Activated CD8-positive, alpha-beta memory T cell treated with anti-CD3 and anti-CD28 coated beads for 36 hours (primary cell): ENCODE results near the gene MTAP. TPM values are rescaled to one million over a fixed set of nuclear protein-coding genes. Genes with fewer than 3 reads are reported as not detected.

ENCODE experiments used
- CTCF ChIA-PET: fragments of 350-600 bp; sonication (Branson Sonifier 250); formaldehyde crosslinking; loops from one replicate; lab custom pipeline; 2021; ENCODE audit warnings: antibody characterized with exemption; lab: Charles Lee
- POLR2A ChIA-PET: fragments of 350-600 bp; sonication (Branson Sonifier 250); formaldehyde crosslinking; loops from one replicate; lab custom pipeline; 2021; ENCODE audit warnings: antibody characterized with exemption; lab: Charles Lee
- total RNA-seq, 2 experiments: library from RNA; stranded (reverse); gene quantifications; one replicate each; pipeline ENCODE4 v1.2.3, GENCODE V29; 2021

MTAP gene
- 100 to 1,000 TPM in 1 of 2 experiments, 10 to 100 TPM in 1; 98.6 to 108 TPM for total RNA-seq

GRCh38 chr9:21802418-21803000, at the start of gene MTAP:
Gene MTAP, plus strand, starts transcription at chr9:21802636. Its CDS starts 113 bp downstream, at chr9:21802749.
- POLR2A ChIA-PET: interaction anchor here (0.6 to 1.3 kb wide), 3 partner anchors 89 to 303 kb away, joined by 4 to 6 read pairs (median 6); partner anchors contain the start of genes CDKN2A and CDKN2B-AS1
- CTCF ChIA-PET: interaction anchor here (0.7 to 1.1 kb wide), 3 partner anchors 41 to 206 kb away, joined by 4 read pairs; partner anchors contain the start of gene CDKN2B

GRCh38 chr9:21753523-21753922, 48.9 kb upstream of the MTAP start:
- POLR2A ChIA-PET: no interaction called here
- CTCF ChIA-PET: no interaction called here

DNA sequence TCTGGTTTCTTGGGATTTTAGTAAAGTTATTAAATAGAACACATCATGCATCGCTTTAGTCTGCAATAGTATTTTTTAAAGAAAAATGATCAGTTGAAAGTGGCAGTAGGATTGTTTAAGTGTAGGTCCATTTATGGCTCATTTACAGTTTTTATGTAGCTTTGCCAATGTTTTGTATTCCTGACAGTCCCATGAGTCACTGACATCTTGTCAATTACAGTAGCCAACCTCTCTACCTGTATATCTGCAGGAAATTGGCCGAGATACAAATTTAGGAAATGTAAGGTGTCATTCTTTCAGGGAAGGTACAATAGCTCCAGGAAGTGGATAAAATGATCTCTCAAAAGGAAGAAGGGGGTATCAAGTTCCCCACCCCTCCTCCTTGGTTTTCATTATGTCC, 47.7 kb upstream of the MTAP start:
- CTCF ChIA-PET: no interaction called here
- POLR2A ChIA-PET: no interaction called here

- CTCF ChIA-PET: no interaction called here
- POLR2A ChIA-PET: no interaction called here
Measured at GRCh38 chr9:21758540-21758939, 43.9 kb upstream of the MTAP start.

- POLR2A ChIA-PET: no interaction called here
Measured at GRCh38 chr9:21761309-21761901, 41.0 kb upstream of the MTAP start.

DNA sequence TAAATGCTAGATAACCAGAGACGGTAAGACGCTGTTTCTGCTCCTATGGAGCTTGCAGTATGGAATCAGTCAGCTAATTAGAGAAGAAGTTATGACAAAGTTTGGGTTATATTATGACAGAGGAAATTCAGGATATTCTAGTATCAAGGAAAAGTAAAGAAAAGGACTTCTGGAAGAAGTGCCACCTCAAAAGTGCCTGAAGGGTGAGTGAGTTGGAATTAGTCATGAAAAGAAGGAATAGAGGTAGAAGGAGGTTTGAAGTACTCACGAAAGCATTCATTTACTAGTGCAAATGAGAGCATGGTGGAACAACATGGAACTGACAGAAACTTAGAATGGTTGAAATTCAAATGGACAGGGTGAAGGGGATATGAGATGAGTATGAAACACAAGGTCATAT, 40.4 kb upstream of the MTAP start:
- ChIA-PET POLR2A (no interaction called here), CTCF (no interaction called here)

More at GRCh38 chr9:21761309-21761901, 41.0 kb upstream of the MTAP start:
- CTCF ChIA-PET: interaction anchor here (1.6 kb wide), 1 partner anchor 26 kb away, joined by 3 read pairs; no protein-coding TSS in a partner anchor

- ChIA-PET CTCF (no interaction called here), POLR2A (no interaction called here)
Measured at GRCh38 chr9:21764846-21765245, 37.6 kb upstream of the MTAP start.

DNA sequence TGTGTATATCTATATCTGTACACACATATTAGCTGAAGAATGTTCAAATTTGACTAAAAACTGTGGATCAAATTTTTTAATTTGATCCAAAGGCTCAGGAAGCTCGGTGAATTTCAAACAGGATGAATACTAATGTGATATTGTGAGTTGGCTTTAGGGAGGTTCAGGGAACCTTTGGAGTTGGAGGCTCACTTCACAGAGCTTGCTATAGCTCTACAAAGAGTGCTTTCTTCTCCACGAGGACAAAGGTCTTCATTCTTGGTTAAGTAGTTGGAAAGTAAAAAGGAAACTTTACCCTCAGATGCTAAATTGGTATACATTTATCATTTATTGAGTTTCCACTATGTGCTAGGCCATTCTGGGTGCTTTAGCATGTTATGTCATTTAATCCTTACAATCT, 36.3 kb upstream of the MTAP start:
- CTCF ChIA-PET: interaction anchor here (0.6 kb wide), 1 partner anchor 394 kb away, joined by 3 read pairs; no protein-coding TSS in a partner anchor
- POLR2A ChIA-PET: interaction anchor here (0.6 kb wide), 1 partner anchor 315 kb away, joined by 5 read pairs; no protein-coding TSS in a partner anchor

DNA sequence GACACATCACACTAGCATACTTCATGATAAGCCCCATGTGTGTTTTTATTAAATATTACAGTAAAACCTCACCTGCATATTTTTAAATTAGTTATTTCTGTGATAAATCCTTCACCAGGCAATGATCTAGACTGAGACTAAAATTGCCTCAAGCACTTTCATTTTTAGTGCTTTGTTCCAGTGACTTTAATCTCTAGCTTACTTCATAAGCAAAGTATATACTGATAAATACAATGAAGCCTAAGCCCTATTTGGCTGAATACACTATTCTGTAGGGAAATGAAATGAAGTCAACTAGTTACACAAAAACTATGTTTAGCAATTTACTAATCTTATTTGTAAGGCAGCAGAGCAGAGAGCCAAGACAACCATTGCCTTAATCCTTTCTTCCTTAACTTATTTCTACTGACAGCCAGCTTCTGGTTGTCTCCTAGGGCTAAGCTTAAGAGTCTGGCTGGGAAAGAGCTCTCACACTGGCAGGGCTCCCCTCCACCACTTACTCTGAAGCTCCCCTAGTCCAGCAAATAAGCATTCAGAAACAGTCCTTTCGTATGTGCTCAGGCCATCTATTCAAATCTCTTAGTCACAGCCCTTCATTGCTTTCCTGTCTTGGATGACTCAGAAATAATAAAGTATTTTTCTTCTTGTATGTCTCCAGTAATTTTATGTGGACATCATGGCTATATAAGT, 31.4 kb upstream of the MTAP start:
- CTCF ChIA-PET: interaction anchor here (1.4 kb wide), 1 partner anchor 22 kb away, joined by 3 read pairs; no protein-coding TSS in a partner anchor
- POLR2A ChIA-PET: no interaction called here

DNA sequence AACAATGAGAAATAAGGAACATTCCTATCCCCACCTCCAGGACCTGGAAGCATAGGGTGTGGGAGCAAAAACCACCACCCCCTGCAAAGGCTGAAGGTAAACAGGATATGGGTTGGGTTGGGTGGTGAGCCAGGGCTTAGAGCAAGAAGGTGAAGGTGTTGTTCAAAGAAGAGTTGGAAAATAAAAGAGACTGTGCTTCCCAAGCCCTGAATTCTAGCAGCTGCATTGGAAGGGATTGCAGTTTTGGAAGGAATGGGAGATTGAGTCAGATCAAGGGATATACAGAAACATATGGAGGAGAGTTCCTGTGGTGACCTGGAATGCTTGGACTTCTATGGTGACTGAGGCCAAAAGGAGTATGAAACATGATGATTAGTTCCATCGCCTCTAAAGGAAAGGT, 24.7 kb upstream of the MTAP start:
- CTCF ChIA-PET: no interaction called here
- POLR2A ChIA-PET: no interaction called here

GRCh38 chr9:21778304-21778703, 24.1 kb upstream of the MTAP start:
- POLR2A ChIA-PET: no interaction called here
- CTCF ChIA-PET: interaction anchor here (0.6 kb wide), 1 partner anchor 287 kb away, joined by 3 read pairs; no protein-coding TSS in a partner anchor

DNA sequence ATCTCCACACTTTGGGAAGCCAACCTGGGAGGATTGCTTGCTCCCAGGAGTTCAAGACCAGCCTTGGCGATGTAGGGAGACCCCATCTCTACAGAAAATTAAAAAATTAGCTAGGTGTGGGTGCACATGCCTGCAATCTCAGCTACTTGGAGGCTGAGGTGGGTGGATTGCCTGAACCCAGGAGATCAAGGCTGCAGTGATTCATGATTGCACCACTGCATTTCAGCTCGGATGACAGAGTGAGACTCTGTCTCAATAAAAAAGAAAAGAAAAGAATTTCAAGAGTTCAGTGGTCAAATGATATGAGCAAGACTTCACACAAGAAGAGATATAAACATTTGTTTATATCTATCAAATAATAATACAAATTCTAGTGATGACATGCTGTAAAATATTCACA, 23.0 kb upstream of the MTAP start:
- ChIA-PET POLR2A (no interaction called here), CTCF (no interaction called here)

GRCh38 chr9:21781656-21782055, 20.8 kb upstream of the MTAP start:
- ChIA-PET CTCF (no interaction called here), POLR2A (no interaction called here)

DNA sequence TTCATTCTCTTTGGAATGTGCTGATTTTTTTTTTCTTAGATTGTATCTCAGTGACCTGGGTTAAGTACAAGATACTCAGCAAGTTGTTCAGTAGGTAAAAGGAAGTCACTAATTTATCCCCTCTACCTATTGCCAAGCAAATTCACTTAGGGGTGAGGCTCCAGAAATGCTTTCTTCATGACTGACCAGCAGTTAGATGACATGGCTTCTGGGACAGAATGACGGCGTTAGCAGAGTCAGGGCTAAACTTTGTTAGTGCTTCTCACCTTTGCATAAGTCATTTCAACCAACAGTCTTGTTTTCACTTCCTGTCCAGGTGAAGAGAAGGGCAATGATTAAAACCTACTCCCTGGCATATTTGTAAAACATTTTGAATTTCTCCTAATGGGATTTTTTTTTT, 20.2 kb upstream of the MTAP start:
- POLR2A ChIA-PET: no interaction called here
- CTCF ChIA-PET: no interaction called here

DNA sequence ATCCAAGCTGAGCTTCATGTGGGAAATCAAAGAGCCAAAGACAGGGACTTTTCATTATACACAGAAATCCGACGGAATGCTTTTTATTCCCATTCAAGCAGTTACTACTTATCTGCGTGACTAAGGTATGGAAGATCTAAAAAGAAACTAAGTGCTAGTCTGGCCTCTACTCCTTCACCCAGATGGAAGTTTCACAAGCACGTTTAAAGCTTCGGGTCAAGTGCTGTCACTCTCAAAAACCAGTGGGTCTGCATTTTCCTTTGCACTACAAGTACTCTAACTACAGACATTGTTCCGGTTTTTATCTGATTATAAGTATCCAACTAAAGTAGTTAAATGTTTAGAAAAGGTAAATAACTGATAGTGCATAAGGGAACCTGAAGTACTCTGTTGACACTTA, 13.7 kb upstream of the MTAP start:
- ChIA-PET POLR2A (interaction anchor here (0.6 kb wide), 1 partner anchor 29 kb away, joined by 8 read pairs; no protein-coding TSS in a partner anchor), CTCF (interaction anchor here (0.6 to 2.0 kb wide), 5 partner anchors 81 to 609 kb away, joined by 3 to 8 read pairs (median 3); no protein-coding TSS in a partner anchor)

DNA sequence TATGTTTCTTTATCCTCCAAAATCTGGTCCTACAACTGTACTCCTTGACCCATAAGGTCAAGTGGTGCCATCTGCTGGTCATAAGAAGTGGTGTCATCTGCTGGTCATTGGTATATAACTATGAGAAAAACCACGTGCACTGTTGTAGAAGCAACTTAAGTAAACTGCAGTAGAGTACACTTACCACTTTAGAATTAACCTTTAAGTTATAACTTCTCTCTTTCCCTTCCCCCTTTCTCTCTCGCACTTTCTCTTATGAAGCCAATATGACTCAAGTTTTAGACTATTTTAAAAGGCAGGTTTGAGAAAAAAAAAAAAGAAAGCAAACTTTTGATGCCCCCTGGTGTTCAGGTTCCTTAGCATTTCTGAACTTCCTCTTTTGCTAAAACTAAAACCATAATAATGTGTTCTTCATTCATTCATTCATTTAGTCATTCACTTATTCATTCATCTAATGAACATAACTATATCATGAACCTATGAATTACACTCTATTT, 12.8 kb upstream of the MTAP start:
- ChIA-PET POLR2A (no interaction called here), CTCF (interaction anchor here (1.0 kb wide), 1 partner anchor 82 kb away, joined by 4 read pairs; no protein-coding TSS in a partner anchor)

DNA sequence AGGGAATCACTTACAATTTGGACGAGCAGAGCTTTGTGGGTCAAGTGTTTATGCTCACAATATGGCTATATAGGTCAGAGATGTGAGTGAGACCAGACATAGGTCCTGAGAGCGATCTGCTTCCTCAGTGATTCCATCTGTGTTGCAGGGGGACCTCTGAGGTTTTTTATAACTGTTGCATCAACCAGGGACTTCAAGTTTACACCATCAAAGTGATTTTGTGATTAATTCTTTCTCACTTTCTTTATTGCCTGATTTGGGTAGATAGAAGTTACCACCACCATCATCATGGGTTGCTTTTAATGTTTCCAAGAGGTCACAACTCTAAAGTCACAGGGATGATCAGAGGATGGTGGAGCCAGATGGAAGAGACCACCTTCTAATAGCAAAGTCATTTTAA, 7.0 kb upstream of the MTAP start:
- POLR2A ChIA-PET: interaction anchor here (0.5 kb wide), 1 partner anchor 108 kb away, joined by 3 read pairs; no protein-coding TSS in a partner anchor

DNA sequence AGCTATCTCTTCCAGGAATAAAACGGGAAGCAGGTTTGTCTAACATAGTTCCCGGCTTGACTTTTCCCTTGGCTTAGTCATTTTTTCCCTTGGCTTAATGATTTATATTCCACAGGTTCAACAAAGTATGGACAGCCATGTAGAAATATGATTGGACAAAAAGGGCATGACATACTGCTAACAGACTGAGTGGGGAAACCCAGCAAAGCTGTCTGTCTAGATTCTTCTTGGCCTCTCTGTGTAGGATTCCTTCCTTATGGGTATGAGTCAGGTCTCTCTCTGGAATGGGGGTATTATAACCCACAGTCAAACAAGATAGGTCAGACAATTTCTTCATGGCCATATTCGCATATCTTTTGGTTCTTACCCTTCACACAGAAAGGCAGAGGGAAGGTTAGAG, 5.7 kb upstream of the MTAP start:
- CTCF ChIA-PET: no interaction called here
- POLR2A ChIA-PET: no interaction called here

More for the DNA sequence above, 7.0 kb upstream of the MTAP start:
- CTCF ChIA-PET: interaction anchor here (1.6 kb wide), 1 partner anchor 236 kb away, joined by 3 read pairs; no protein-coding TSS in a partner anchor

GRCh38 chr9:21800931-21801682, 1.3 kb upstream of the MTAP start:
- POLR2A ChIA-PET: no interaction called here
- CTCF ChIA-PET: no interaction called here
